ENCODE measurements around the gene NKAIN2. TPM values are rescaled to one million over a fixed set of nuclear protein-coding genes. Genes with fewer than 3 reads are reported as not detected.

The NKAIN2 gene
- total RNA-seq, 1 experiment from 2014 or later: 3.7 TPM

GRCh38 chr6:124857746-124858145 is 1054.1 kb downstream of the NKAIN2 start:
- no peak for DNase-seq (ENCODE audit: extremely low read depth, low read depth)

GRCh38 chr6:124858564-124858963 is 1054.9 kb downstream of the NKAIN2 start:
- no peak for DNase-seq (ENCODE audit: extremely low read depth, low read depth)

- DNase-seq (ENCODE audit: extremely low read depth, low read depth): no peak
These were observed 1055.7 kb downstream of the NKAIN2 start for GRCh38 chr6:124859366-124859765.

- no peak for DNase-seq (ENCODE audit: extremely low read depth, low read depth)
These were observed 1062.4 kb downstream of the NKAIN2 start for GRCh38 chr6:124866040-124866439.

GRCh38 chr6:124867121-124867520 is 1063.5 kb downstream of the NKAIN2 start:
- DNase-seq (ENCODE audit: extremely low read depth, low read depth): no peak

- no peak for DNase-seq (ENCODE audit: extremely low read depth, low read depth)
These were observed 1064.8 kb downstream of the NKAIN2 start for GRCh38 chr6:124868481-124868880.

GRCh38 chr6:124869416-124869815 is 1065.8 kb downstream of the NKAIN2 start:
- DNase-seq (ENCODE audit: extremely low read depth, low read depth): no peak

GRCh38 chr6:124870611-124871459 is 1067.2 kb downstream of the NKAIN2 start:
- DNase-seq (ENCODE audit: extremely low read depth, low read depth): no peak

GRCh38 chr6:124872361-124873065 is 1068.8 kb downstream of the NKAIN2 start:
- DNase-seq (ENCODE audit: extremely low read depth, low read depth): no peak

- no peak for DNase-seq (ENCODE audit: extremely low read depth, low read depth)
These were observed 1069.4 kb downstream of the NKAIN2 start for GRCh38 chr6:124873066-124873410.

Other genes starting within 250 kb of the NKAIN2 start
- gene TRDN, start 166.9 kb upstream of the NKAIN2 start, total RNA-seq (2014; rRNA removed; shearing (Covaris generic)): not detected in 2 replicates